Fibroblast of skin of right biceps (primary cell): ENCODE data around the gene CEBPA.

Experiments used
- DNase-seq: peaks from one replicate; pipeline ENCODE4 v3.0.0-alpha.2; 2013

CEBPA gene

DNA sequence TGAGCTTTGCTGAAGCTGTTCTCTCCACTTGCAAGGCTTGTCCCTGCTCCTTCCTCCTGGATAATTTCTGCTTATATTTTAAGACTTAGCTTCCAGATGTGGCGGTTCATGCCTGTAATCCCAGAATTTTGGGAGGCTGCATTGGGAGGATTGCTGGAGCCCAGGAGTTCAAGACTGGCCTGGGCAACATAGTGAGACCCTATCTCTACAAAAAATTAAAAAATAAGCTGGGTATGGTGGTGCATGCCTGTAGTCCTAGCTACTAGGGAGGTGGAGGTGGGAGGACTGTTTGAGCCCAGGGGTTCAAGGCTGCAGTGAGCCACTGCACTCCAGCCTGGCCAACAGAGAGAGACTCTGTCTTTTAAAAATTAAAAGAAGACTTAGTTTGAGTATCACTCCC is 31.6 kb downstream of the CEBPA start:
- DNase-seq, result no peak

DNA sequence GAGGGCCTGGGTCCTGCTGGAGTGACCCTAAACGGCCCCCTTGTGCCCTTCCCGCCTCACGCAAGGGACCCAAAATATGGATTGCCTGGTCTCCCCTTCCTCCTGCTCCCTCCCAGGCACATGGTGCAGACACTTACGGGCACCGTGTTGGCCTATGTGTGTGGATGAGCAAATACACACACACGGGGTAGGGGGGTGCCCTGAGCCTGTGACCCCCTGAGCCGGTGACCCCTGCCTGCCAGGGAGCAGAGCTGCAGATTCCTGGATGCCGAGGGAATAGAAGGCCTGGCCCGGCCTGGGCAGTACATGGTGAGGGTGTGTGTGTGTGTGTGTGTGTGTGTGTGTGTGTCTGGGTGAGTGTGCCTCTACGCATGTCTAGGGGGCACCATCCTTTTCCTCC is 33.3 kb downstream of the CEBPA start:
- no peak for DNase-seq

DNA sequence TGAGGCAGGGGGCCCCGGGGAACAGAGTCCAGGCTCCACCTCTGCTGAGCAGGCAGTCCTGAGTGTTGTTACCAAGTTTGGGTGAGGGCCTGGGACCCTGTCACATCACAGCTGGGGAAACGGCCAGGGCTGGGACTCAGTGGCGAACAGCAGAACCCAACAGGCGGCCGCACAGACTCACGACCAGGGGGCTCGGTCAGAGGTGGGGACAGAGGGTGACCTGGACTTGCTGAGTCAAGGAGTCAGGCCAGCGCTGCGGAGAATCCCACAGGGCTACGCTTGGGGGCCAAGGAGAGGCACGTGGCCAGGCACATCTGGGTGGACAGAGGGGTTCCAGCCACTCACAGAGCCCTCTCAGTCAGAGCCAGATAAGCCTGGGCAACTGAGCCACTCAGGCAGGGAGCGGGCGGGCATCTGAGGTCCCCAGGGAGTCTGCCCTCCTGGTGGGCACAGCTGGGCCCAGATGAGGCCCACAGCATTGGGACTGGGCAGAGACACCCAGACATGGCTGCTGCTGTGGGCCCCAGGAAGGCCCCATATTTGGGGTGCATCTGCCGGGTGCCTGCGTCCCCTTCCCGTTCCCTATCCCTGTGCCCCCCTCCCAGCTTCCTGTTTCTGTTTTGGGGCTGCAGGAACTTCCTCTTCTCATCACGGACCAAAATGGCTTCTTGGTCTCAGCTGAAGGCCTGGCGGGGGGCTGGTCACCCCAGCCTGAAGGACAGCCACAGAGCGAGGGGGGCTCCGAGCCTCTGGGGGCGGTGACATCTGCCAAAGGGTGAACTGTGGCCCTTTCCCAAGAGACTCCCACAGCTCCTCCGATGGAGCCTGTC is 34.0 kb downstream of the CEBPA start:
- DNase-seq, result no peak

DNA sequence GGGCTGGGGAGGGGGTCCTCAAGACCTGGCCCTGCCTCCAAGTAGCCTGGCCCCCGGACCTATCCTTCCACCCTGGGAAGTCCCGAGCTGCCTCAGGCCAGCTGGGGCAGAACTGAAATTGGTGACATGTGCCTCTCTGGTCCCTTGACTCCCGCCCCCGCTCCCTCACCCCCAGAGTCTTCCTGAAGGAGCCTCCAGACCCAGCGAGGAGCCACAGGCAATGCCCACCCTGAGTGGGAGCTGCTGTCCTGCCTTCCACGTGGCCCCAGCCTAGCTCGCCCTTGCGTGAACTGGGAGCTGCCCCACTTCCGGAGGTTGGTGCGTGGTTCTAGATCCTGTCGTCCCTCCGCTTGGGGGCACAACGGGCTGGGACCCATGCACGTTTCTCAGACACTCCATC is 34.6 kb downstream of the CEBPA start:
- DNase-seq, result no peak

DNA sequence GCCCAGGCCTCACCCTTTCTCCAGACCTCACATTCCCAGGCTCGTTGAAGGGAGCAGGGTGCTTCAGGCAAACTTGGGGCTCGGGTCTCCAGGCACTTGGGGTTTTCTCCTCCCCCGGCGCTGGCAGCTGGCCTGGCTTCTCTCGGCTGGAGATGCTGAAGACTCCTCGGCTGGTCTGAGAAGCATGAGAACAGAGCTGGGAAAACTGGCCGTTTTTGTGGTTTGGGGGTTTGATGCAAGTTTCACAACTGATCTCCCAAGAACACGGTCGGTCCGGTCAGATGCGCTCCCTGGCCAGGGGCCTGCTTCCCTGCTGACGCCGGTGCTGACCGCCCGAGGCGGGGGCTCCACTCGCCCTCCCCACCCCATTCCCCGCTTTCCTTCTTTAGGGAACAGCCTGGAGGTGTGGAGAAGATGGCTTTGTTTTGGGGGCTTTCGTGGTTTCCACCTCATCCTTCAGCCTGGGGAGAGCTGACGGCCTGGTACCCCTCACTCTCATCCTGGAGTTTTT is 35.3 kb downstream of the CEBPA start:
- no peak for DNase-seq

DNA sequence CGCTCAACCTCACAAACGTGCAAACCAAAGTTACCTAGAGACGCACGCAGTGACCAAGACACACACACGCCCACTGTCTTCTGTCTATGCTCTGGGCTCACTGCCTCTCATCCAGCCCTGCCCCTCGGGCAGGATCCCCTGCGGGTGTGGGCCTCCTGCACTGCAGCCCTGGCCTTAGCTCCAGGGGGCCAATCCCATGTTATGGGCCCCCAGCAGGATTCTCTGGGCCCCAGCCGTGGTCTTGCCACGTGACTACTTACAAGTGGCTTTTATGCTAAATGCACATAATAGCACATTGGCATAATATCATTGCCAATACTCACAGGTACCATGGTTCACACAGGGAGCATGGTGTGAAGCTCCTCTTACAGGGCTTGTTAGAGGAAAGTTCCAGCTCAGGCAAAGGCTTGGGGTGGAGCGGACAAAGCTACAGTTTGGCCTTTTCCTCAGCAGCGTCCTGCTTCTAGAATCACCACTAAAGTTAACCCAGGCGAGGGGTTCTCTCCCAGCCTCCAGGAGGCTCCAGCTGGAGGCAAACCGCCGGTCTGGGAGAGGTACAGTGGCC is 37.4 kb downstream of the CEBPA start:
- no peak for DNase-seq

DNA sequence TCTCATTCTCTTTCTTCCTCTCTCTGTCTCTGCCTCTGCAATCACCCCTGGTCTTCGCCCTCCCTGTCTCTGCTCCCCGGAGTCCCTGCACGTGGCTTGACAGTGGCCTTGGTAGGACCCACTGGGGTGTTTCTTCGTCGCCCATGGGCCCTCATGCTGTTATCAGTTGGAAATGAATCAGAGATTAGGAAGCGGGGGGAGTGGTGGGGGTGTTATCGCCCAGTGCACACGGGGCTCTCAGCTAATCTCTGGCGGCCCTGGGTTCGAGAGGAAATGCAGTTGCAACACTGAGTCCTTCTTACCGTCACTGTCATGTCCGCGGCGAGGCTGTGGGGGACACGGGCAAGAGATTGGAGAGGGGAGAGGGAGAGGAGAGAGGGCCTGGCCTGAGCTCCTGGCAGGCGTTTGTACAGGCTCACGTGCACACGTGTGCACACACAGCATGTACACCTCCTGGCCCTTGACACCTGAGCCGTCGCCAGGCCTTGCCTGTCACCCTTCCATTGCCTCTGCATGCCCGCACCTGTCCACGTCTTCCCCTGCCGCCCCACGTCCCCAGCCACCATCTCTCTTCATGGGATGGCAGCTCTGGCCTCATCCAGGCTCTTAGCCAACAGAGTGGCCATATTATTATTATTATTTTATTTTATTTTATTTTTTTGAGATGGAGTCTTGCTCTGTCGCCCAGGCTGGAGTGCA is 38.9 kb downstream of the CEBPA start:
- no peak for DNase-seq

DNA sequence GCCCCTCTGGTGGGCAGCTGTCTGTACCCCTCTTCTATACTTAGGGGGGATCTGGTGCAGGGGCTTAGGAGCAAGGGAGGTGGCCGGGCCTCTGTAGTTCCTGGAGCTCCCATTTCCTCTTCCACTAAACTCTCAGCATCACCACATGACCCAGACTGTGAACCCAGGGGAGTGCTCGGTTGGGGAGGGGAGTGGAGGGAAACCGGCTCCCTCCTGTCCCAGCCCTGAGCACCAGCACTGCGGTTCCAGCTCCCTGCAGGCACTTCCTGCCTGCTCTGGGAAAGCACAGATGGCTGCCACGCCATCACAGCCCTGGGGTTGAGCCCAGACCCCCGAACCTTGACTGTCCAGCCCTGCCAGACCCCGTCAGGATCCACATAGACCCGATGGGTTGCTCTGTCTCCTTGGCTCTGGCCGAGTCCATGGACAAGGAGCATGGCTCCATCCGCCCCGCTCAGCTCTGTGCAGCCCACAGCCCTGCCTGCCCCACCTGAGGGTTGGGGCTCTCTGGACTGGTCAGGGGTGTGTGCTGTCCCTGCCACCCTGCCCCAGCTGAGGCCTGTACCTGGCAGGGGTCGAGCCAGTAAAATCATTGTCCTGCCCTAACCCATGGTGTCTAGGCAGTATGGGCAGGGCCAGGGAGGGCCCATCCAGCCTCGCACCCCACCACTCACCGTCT is 40.7 kb downstream of the CEBPA start:
- DNase-seq, result no peak

DNA sequence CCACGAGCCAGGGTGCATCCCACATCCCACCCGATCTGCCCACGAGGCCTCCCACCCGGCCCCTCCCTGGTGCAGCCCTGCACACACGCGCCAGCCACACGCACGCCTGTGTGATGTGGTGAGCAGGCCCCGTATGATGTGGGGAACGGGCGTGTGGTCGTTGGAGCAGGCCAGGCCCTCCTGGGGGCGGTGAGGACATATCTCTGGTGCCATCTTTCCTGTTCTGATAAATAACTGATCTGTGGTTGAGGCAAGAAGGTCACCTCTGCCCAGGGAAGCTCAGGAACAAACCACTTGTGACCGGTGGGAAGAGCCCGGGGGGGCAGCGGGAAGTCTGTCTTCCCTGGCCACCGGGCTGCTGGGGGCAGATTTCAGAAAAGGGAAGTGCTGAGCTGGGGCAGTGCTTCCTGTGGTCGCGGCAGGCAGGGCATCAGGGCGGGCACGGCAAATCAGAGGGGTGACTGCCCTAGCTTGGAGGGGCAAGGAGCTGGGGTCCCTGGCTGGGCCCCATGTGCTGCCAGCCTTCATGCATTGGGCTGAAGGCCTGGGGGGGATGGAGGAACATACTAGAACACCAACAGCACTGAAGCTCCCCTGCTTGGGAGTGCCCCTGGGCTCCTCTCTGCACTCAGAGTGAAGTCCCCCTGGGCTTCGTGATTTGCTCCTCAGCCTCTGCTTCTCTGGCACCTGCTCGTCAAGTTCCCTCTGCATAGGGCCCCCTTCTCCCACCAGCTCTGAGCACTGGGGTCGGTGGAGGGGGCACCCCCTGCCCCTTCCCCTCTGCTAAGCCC is 41.5 kb downstream of the CEBPA start:
- DNase-seq, result no peak

DNA sequence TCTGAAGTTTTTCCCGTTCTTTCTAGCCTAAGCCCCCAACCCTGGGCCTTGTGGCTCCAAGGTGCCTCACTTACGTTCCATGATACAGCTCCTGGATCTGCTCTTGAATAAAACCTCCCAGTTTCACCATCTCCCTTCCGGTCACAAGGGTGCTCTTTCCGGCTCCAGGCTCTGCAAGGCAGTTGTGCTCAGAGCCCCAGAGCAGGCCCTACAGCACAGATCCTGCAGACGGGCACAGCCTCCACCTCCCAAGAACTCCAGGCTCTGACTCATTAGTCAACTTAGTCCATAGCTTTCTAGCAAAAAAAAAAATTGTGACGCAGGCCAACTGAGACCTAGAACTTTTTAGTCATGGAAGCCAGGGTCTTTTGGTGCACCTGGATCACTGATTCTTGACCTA is 42.8 kb downstream of the CEBPA start:
- no peak for DNase-seq

DNA sequence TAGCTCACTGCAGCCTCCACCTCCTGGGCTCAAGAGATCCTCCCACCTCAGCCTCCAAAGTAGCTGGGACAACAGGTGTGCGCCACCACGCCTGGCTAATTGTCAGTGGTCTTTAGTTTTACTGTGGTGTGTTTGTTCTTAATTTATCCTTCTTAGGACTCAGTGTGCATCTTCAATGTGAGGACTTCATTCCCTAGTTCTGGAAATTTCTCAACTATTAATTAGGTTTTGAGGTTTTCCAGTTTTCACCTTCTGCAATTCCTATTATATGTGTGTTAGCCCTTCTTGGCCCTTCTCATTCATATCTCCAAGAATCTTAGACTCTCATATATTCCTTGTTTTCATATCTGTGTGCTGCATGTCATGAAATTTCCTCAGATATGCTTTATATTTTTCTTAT is 44.5 kb downstream of the CEBPA start:
- DNase-seq, result no peak

DNA sequence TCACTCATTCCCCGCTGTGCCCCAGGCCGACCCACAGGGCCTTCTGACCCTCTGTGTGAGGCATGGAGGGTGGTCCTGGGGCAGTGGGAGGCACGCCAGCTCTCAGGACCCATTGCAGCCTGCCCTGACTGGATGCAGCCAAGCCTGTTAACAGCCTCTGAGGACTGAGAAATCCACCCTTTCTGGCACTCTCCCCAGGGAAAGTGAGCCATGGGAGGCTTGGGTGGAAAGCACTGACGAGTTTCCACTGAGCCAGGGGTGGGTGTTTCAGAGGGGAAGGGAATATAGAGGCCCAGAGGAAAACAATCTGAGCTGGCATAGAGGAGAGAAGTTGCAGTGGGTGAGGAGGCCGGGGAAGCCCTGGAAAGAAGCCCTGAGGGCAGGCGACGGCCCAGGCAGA is 46.1 kb downstream of the CEBPA start:
- DNase-seq, result no peak

DNA sequence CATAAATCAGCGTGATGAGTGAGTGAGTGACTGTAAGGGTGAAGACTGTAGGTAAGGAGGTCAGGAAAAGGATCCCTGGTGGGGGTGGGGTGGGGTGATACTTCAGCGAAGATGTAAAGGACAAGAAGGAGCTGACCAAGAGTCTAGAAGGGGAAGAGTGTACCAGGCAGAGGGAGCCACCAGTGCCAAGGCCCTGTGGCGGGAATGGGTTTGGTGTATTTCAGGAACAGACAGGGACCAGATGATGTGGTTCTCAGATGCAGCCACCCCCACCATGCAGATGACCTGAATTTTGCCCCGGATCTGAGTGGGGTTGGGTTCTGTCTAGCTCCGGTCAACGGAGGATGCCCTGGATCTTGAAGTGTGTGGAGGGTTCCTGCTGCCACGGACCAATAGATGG is 46.6 kb downstream of the CEBPA start:
- no peak for DNase-seq

DNA sequence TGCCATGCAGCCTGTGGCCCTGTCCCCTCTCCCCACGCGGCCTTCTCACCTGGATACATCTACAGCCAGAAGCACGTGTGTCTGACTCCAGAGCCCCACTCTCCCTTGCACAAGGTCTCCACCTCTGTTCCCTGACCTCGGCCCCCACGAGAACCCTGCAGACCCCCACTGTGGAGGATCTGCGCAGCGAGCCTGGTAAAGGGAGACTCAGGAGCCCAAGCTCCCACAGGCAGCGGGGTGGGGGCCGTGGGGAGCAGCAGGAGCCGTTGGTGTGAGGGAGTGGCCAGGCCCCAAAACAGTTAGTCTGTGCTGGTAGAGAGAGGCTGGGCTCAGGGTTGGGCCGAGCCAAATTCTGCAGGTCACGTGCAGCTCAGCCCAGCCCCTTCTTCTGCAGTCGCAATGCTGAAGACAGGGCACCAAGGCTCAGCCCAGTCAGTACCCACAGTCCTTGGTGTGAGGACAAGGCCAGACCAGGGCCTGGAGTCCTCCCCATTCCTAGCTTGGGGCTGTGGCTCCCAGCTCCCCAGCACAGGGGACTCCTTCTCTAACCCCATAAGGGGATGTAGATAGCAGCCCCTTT is 48.0 kb downstream of the CEBPA start:
- DNase-seq, result no peak

DNA sequence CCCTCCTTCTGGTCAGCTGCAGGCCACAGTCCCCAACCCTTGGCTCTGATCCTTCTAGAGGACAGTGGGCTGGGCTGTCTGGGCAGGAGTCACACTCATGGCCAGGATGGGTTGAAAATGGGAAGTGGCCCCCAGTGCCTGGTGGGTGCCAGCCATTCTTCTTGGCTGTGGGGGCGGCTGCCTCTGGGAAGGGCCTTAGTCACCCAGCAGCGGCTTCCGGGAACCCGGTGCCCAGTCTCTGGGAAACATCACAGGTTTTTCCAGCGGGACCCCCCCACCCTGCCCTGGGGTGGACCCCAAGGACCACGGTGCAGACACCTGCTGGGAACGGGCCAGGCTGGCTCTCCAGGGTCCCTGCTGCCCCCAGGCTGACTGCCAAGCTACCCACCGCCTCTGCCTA is 49.4 kb downstream of the CEBPA start:
- DNase-seq, result no peak

DNA sequence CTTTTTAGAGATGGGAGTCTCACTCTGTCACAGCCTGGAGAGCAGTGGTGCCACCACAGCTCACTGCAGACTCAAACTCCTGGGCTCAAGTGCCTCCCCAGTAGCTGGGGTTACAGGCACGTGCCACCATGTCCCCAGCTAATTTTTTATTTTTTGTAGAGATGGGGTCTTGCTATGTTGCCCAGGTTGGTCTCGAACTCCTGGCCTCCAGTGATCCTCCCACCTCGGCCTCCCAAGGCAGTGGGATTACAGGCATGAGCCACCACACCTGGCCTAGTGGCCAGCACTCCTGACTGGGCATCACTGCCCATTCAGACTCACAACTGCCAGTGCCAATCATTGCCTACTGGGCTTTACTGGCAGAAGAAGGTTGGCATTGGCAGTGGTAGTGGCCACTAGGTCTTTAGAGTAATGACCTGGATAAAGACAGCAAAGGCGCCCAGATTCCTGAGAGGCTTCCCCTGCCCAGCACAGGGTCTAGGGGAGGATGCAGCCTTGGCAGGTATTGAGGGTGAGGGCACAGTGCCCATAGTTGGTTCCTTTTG is 49.8 kb downstream of the CEBPA start:
- no peak for DNase-seq

DNA sequence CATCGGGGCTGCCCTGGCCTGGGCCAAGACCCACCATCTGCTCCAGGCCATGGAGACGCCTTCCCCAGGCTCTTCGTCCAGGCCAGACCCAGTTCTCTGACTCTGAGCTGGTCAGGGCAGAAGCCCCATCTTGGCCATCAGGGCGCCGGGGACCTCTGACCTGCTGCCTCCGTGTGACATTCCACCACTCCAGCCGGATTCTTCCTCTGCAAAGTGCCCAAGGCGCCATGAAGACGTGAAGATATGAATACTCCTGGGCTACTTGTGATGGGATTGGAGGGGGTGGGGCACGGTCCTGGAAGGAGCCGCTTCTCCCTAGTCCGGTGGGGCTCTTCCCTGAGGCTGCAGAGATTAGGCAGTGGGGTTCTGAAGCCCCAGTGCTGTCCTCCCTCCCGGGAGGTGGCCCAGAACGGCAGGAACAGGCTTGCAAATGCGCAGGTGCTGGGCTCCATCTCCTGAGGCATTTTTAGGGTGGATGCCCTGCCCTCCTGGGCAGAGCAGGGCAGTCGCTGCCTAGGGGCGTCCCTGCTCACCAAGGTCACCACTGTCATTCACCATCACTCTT is 50.7 kb downstream of the CEBPA start:
- DNase-seq, result no peak

DNA sequence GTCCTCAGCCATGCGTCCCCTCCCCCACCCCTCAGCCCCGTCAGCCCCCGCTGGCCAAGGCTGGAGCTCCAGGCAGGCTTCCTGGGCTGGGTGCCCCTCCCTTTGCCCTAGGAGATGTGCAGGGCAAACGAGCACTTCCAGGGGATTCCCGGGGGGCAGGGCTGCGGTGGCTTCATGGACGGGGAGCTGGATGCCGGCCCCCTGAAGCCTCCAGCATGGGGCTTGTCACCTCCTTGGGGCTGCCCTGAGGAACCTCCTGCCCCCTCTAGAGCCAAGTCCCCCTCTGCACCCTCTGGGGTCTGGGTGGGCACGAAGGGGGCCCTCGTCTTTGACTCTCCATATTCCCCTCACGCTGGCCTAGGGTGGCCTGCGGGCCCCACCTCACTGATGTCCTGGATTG is 51.3 kb downstream of the CEBPA start:
- DNase-seq, result no peak

DNA sequence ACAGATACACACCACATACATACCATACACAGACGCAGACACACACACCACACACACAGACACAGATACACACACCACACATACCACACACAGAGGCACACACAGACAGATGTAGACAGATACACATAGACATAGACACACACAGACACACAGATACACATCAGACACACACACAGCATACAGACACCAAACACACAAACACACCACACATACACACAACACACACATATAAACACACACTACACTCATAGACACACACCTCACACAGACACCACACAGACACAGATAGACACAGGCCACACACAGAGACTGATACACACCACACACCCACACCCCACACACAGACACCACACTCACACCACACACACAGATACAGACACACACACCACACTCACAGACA is 51.8 kb downstream of the CEBPA start:
- DNase-seq, result no peak
